K562 (cell line): Measurements from ENCODE around the gene E2F1. TPM values are rescaled to one million over a fixed set of nuclear protein-coding genes. Genes with fewer than 3 reads are reported as not detected.
A peak's percentile ranks its signal among the peaks of the same experiment; 100 is the strongest.

ENCODE experiments used
- ATAC-seq: fragments of 200-7000 bp; cut with Tn5 transposase; 3 replicates; pipeline ENCODE4 v1.9.1; 2020; ENCODE audit warnings: moderate library complexity
- BruUV-seq: library from RNA; stranded (reverse); fragments of 400-500 nt; replicated peaks from 2 replicates; lab custom pipeline; 2021; lab: Mats Ljungman, UMichigan
- CTCF ChIA-PET: fragments of 300-600 bp; formaldehyde crosslinking; extraction: SDS; loops from one replicate; lab custom pipeline; 2021; ENCODE audit warnings: low intra/inter-chr PET ratio; lab: Yijun Ruan, JAX
- POLR2A ChIA-PET: fragments of 300-600, 350-650 bp; sonication (Branson Sonifier 250); formaldehyde crosslinking; extraction: SDS; loops from one replicate; lab custom pipeline; 2021; ENCODE audit warnings: antibody characterized with exemption, inconsistent platforms; lab: Yijun Ruan, JAX
- DNase-seq, 4 experiments: peaks; one replicate each; pipeline versions ENCODE4 v3.0.0 to v3.0.0-alpha.2; 2011 to 2018; ENCODE audit warnings: low spot score in 3 of 4, mixed read lengths in 3 of 4; ENCODE audit errors: extremely low read depth in 1 of 4
- FAIRE-seq: peaks from 2 replicates; lab custom pipeline; 2011; peaks lifted over from hg19 to GRCh38; lab: Jason Lieb, UNC
- H2AFZ ChIP-seq: 2 replicates; pipeline ENCODE4 v1.6.0; 2011; ENCODE audit warnings: low read depth, low read length, control low read depth, inconsistent platforms
- H3K27ac ChIP-seq: fragments of 200-600 bp; 3 replicates; pipeline ENCODE4 v1.8.0; 2011; ENCODE audit warnings: low read depth, mild to moderate bottlenecking, control low read depth, inconsistent platforms, low read length, moderate library complexity, mixed read lengths; ENCODE audit errors: extremely low read depth
- H3K27me3 ChIP-seq, 2 experiments: fragments of 300-600 bp in 1 of 2; 2 replicates in 1 of 2; 3 replicates in 1 of 2; pipeline versions ENCODE4 v1.6.0 to v1.8.0; 2011; ENCODE audit warnings: inconsistent platforms in 2 of 2, low read length in 2 of 2, mild to moderate bottlenecking in 1 of 2, mixed read lengths in 1 of 2, moderate library complexity in 1 of 2; ENCODE audit not compliant: control insufficient read depth in 2 of 2, insufficient read depth in 2 of 2
- H3K36me3 ChIP-seq: fragments of 300-600 bp; 3 replicates; pipeline ENCODE4 v1.8.0; 2011; ENCODE audit warnings: mild to moderate bottlenecking, low read length, inconsistent platforms; ENCODE audit not compliant: control insufficient read depth, insufficient read depth
- H3K4me1 ChIP-seq, 2 experiments: fragments of 200-600 bp in 1 of 2; replicated peaks in 1 of 2; 2 replicates in 1 of 2; 3 replicates in 1 of 2; pipeline versions ENCODE4 v1.5.1 to v1.8.0; 2011; ENCODE audit warnings: inconsistent platforms in 2 of 2, low read length in 2 of 2, mild to moderate bottlenecking in 1 of 2, mixed read lengths in 1 of 2, moderate library complexity in 1 of 2; ENCODE audit not compliant: control insufficient read depth in 2 of 2, insufficient read depth in 2 of 2
- H3K4me2 ChIP-seq: 2 replicates; pipeline ENCODE4 v1.6.1; 2011; ENCODE audit warnings: low read length, control low read depth, inconsistent platforms, mixed read lengths; ENCODE audit not compliant: insufficient read depth
- H3K4me3 ChIP-seq: fragments of 200-600 bp; sonication (generic), shearing (Covaris generic); 2 replicates; pipeline ENCODE4 v1.5.1; 2016; ENCODE audit warnings: control low read depth, inconsistent platforms
- H3K79me2 ChIP-seq: fragments of 200-600 bp; 3 replicates; pipeline ENCODE4 v1.8.0; 2011; ENCODE audit warnings: low read length, inconsistent platforms; ENCODE audit not compliant: control insufficient read depth, insufficient read depth
- H3K9ac ChIP-seq, 2 experiments: 2 replicates each; pipeline versions ENCODE4 v1.6.0 to v1.6.1; 2011; ENCODE audit warnings: low read depth in 2 of 2, low read length in 2 of 2, control low read depth in 1 of 2, inconsistent platforms in 1 of 2, mild to moderate bottlenecking in 1 of 2, mixed read lengths in 1 of 2; ENCODE audit not compliant: insufficient read depth in 1 of 2
- H3K9me1 ChIP-seq: one replicate; pipeline ENCODE4 v1.6.0; 2011; ENCODE audit warnings: inconsistent platforms, mild to moderate bottlenecking, low read length, moderate library complexity; ENCODE audit not compliant: control insufficient read depth, insufficient read depth
- H3K9me3 ChIP-seq: replicated peaks from 2 replicates; pipeline ENCODE4 v1.5.1; 2011; ENCODE audit warnings: low read depth, low read length, inconsistent platforms; ENCODE audit not compliant: control insufficient read depth, insufficient read depth
- H4K20me1 ChIP-seq: replicated peaks from 2 replicates; pipeline ENCODE4 v1.6.1; 2011; ENCODE audit warnings: low read length, inconsistent platforms, mixed read lengths; ENCODE audit not compliant: control insufficient read depth, insufficient read depth
- NONO ChIP-seq, 2 experiments: fragments of 200-400 bp in 1 of 2; fragments of 450-650 bp in 1 of 2; formaldehyde crosslinking in 1 of 2; IDR thresholded peaks; 2 replicates each; pipeline ENCODE4 v1.6.1; 2017; ENCODE audit warnings: low read depth in 2 of 2, mild to moderate bottlenecking in 2 of 2, moderate library complexity in 2 of 2, low read length in 1 of 2
- POLR2B ChIP-seq: fragments of 450-650 bp; IDR thresholded peaks from 2 replicates; pipeline ENCODE4 v1.6.1; 2018; ENCODE audit warnings: low read depth; ENCODE audit not compliant: partially characterized antibody
- POLR2G ChIP-seq: fragments of 200-400 bp; formaldehyde crosslinking; IDR thresholded peaks from 2 replicates; pipeline ENCODE4 v1.6.1; 2017; ENCODE audit warnings: low read depth, mild to moderate bottlenecking, antibody characterized with exemption, low read length, moderate library complexity
- PPARD ChIP-seq: fragments of 250-450 bp; sonication (Bioruptor Pico); IDR thresholded peaks from 2 replicates; pipeline ENCODE4 v1.8.0; 2022; ENCODE audit warnings: inconsistent platforms, mild to moderate bottlenecking, moderate library complexity
- RBM22 ChIP-seq: fragments of 200-400 bp; formaldehyde crosslinking; IDR thresholded peaks from 2 replicates; pipeline ENCODE4 v1.6.1; 2018; ENCODE audit warnings: low read length, low read depth; ENCODE audit not compliant: poor library complexity, severe bottlenecking
- ZNF277 ChIP-seq: fragments of 250-450 bp; sonication (Bioruptor Pico); IDR thresholded peaks from 2 replicates; pipeline ENCODE4 v1.8.0; 2022; ENCODE audit warnings: inconsistent platforms, mild to moderate bottlenecking, moderate library complexity, borderline replicate concordance
- ZNF583 ChIP-seq: fragments of 250-450 bp; sonication (Bioruptor Pico); IDR thresholded peaks from 2 replicates; pipeline ENCODE4 v1.4.0; 2020
- WGBS: fragments of 100-300 bp; shearing (Covaris generic); methylation state at CpG from one replicate; pipeline ENCODE4 v1.1.6; 2016; ENCODE audit warnings: low coverage, mixed read lengths; ENCODE audit not compliant: insufficient coverage; ENCODE audit errors: missing lambda C conversion rate; 5-methylcytosine and 5-hydroxymethylcytosine counted together
- in situ Hi-C: fragments of 300-500 bp; cut with MboI; formaldehyde crosslinking; loops from 4 replicates; pipeline ENCODE4 v1.15.0; 2018; ENCODE audit warnings: inconsistent platforms, mixed read lengths
- intact Hi-C: fragments of 100-400 bp; cut with micrococcal nuclease; formaldehyde crosslinking; loops from 2 replicates; pipeline ENCODE4 v1.14.2; 2022
- polyA plus RNA-seq, 8 experiments: library from polyadenylated mRNA; depleted of rRNA in 4 of 8; stranded (reverse) in 5 of 8; unstranded in 3 of 8; fragments of >200 nt; fragmentation: Nextera tagmentation in 2 of 8; fragmentation: Illumina TruSeq in 1 of 8; extraction: Ambion mirVana in 2 of 8; extraction: Trizol in 1 of 8; gene quantifications; 2 replicates each; pipeline versions ENCODE4 v1.2.1 to v1.2.3, GENCODE V29; 2011 to 2014; ENCODE audit warnings: inconsistent platforms in 1 of 8, missing spikeins in 1 of 8
- total RNA-seq, 7 experiments: library from RNA; depleted of rRNA in 6 of 7; stranded (reverse); fragments of >200 nt in 6 of 7; fragmentation: Illumina TruSeq in 2 of 7; extraction: Trizol in 2 of 7; gene quantifications; 2 replicates each; pipeline versions ENCODE4 v1.2.1 to v1.2.3, GENCODE V29; 2011 to 2021; ENCODE audit warnings: low replicate concordance in 1 of 7

The E2F1 gene
- total and polyA plus RNA-seq, 9 of the 15 experiments (the other 6 are each of a cell fraction or from before 2014, with no cell fraction given) = 0.14 to 30.6 (median 13.1) TPM

- no peak overlapping the region for H3K27ac ChIP-seq
- no peaks in the 10 kb centered on the region for H3K27me3 ChIP-seq
- CTCF ChIA-PET = no interaction called here
- no peak overlapping the region for H3K4me2 ChIP-seq
- peaks cover 9% of the 10 kb centered on the region for H3K9me1 ChIP-seq
- peaks cover 7 to 29% of the 10 kb centered on the region in 2 experiments; a peak in 3 of 5 replicates for H3K4me1 ChIP-seq
- H3K79me2 ChIP-seq = no peaks in the 10 kb centered on the region
- ATAC-seq = no peak
- H3K36me3 ChIP-seq = peaks cover 6% of the 10 kb centered on the region; the same call in 2 of the 3 replicates
- peaks cover 26% of the 10 kb centered on the region for H4K20me1 ChIP-seq
- no peak overlapping the region for H3K4me3 ChIP-seq
- no TSS peak for BruUV-seq
- intact Hi-C loops = loop anchor here (5.0 kb wide), 1 partner anchor 248 kb away; the partner anchor contains the start of gene CDK5RAP1
- no peaks in the 10 kb centered on the region; the same call in 1 of the 2 replicates for H3K9me3 ChIP-seq
- TF ChIP-seq ZNF277 (CRISPR knock-in tag) = no peak
- peak; percentile 16 for TF ChIP-seq POLR2B
- peak; percentile 75 for TF ChIP-seq RBM22
- no peak for TF ChIP-seq PPARD (CRISPR knock-in tag)
- no peak for TF ChIP-seq NONO (IDR thresholded peaks at IDR 0.05; ENCODE audit: low read depth in 2 of 2, low read length in 1 of 2)
- TF ChIP-seq POLR2G = peak; percentile 69
- TF ChIP-seq ZNF583 (CRISPR knock-in tag) = no peak
- TF ChIP-seq, all 486 proteins: peak for 3
- Histone ChIP-seq H2AFZ (no peak overlapping the region), H3K9ac (peak overlapping the region in 1 of 2 experiments; percentile 73; a peak in 2 of 4 replicates)
- peak in 1 of 4 experiments; percentile 12 for DNase-seq
- 49% methylated on average over 11 of the region's 11 CpGs for WGBS
- POLR2A ChIA-PET = interaction anchor here (0.6 kb wide), 1 partner anchor 299 kb away, joined by 4 read pairs; no protein-coding TSS in a partner anchor
- no peak for FAIRE-seq
- in situ Hi-C loops = loop anchor here (5.0 to 10.0 kb wide), 2 partner anchors 198 to 235 kb away; no protein-coding TSS in a partner anchor
Measured at GRCh38 chr20:33650111-33650752, 36.0 kb downstream of the E2F1 start.
